HG02642 (cell line): ENCODE results near the gene TSPAN32.
"Not testable (repeated sequence)": the region's sequence is repeated elsewhere in the genome, so short reads cannot be mapped to it uniquely, and the experiment has no call there.

Experiments
- ATAC-seq: cut with Tn5 transposase; IDR thresholded peaks from one replicate; pipeline ENCODE4 v1.9.1; 2021; ENCODE audit warnings: mild to moderate bottlenecking; ENCODE audit not compliant: unreplicated experiment, poor library complexity

Gene TSPAN32

DNA sequence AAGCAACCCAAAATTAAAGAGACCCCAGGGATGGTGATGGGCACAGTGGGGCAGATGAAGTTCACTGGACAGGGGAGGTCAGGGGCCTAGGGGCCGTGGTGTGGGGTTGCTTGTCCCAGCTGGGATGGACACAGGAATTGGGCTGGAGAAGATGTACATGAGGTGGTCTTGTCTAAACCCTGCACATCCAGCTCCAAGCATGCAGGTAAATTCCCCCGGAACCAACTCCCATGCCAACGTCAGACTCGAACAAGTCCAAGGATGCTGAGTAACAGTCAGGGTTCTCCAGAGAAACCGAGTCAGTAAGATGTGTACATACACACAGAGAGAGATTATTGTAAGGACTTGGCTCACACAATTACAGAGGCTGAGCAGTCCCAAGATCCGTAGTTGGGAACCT, 28.9 kb downstream of the TSPAN32 start:
- no peak for ATAC-seq

DNA sequence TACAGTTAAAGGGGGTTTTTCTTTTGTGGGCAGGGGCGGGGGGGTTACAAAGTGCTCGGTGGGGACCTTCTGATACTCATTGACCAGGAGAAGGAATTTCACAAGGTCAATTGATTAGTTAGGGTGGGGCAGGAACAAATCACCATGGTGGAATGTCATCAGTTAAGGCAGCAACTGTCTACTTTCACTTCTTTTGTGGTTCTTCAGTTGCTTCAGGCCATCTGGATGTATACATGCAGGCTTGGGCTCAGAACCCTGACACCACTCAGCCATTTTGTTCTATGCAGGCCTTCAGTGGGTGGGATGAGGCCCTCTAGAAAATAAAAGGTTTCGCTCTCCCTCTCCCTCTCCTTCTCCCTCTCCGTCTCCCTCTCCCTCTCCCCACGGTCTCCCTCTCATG, 29.6 kb downstream of the TSPAN32 start:
- ATAC-seq, result no peak

DNA sequence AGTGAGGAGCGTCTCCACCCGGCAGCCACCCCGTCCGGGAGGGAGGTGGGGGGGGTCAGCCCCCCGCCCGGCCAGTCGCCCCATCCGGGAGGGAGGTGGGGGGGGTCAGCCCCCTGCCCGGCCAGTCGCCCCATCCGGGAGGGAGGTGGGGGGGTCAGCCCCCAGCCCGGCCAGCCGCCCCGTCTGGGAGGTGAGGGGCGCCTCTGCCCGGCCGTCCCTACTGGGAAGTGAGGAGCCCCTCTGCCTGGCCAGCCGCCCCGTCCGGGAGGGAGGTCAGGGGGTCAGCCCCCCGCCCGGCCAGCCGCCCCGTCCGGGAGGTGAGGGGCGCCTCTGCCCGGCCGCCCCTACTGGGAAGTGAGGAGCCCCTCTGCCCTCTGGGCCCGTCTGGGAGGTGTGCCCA, 30.8 kb downstream of the TSPAN32 start:
- not testable (repeated sequence) for ATAC-seq

DNA sequence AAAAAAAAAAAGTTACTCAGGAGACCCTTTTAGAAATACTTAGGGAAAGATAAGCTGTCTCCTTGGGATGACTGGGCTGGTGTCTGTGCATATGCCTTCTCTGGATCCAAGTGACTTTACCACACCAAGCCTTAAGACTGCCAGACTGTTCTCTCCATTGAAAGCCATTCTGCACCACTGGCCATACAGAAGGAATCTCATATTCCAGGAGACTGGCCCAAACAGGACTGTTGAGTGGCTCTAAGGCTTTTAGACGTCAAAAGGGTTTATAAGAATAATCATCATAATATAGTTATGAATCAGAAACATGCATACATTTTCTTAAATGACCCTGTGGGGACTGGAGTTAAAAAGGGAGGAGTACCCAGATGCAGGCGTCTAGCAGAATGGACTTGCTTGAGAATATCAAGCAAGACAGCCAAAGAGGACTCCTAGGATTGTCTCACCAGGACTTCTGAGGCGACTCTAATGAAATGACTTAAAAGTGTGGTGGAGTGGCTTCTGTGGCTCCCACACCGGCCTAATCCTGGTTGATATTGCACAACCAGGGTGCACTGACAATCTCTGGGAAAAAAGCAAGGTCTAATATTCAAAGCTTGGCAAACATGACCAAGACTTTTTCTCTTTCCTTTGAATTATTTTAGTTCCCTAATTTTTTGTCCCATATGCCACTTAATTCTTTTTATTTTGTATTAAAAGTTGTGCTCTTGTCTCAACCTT, 31.8 kb downstream of the TSPAN32 start:
- not testable (repeated sequence) for ATAC-seq

DNA sequence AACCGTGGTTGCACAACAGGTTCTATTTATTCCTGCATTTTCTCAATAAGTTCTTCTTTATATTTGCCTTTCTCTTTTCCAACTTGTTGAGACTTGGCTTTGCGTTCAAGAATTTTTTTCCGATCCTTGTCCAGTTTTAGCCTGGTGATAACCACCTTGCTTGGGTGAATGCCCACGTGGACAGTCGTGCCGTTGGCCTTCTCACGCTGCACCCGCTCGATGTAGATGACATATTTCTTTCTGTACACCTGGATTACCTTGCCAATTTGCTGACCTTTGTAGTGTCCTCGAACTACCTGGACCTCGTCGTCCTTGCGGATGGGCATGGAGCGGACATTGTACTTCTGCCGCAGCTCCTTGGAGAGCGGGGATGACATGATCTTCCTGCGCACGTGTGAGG, 33.5 kb downstream of the TSPAN32 start:
- ATAC-seq, result not testable (repeated sequence)

DNA sequence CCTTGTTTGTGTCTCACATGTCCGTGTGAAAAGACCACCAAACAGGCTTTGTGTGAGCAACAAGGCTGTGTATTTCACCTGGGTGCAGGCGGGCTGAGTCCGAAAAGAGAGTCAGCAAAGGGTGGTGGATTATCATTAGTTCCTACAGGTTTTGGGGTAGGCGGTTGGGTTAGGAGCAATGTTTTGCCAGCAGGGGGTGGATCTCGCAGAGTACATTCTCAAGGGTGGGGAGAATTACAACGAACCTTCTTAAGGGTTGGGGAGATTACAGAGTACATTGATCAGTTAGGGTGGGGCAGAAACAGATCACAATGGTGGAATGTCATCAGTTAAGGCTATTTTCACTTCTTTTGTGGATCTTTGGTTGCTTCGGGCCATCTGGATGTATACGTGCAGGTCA, 36.9 kb downstream of the TSPAN32 start:
- not testable (repeated sequence) for ATAC-seq

DNA sequence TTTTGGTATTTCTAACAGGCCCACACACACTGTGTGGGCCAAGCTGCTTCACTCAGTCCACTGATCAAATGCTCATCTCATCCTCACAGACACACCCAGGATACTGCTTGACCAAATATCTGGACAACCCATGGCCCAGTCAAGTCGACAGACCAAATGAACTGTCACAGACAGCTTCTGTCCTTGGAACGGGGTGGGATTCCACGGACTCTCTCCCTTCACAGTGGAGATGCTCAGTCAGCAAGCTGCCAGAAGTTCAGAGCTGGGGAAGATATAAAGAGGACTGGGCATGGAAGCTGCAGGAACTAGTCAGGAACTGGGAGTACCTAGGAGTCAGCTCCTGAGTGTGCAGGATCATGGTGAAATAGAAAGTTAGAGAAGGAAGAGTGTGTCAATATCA, 40.7 kb downstream of the TSPAN32 start:
- no peak for ATAC-seq

DNA sequence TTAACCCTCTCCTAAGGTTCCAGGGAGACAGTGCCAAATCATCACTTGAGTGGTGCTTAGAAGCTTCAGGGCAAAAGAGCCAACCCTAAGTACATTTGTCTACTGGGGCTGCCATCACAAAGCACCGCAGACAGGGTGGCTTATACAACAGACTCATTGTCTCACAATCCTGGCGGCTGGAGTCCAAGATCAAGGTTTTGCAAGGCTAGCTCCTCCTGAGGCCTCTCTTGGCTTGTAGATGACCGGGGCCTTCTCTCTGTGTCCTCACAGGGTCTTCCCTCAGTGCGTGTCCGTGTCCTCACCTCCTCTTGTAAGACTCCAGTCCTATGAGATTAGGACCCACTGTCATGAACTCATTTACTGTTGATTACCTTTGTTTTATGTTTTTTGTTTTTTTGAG, 41.2 kb downstream of the TSPAN32 start:
- no peak for ATAC-seq

DNA sequence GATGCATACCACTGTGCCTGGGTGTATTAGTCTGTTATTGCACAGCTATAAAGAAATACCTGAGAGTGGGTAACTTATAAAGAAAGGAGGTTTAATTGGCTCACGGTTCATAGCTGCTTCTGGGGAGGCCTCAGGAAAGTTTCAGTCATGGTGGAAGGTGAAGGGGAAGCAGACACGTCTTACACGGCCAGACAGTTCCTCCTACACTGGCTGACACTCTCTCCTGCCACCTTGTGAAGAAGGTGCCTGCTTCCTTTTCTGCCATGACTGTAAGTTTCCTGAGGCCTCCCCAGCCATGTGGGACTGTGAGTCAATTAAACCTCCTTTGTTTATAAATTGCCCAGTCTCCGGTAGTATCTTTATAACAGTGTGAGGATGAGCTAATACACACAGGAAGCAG, 41.7 kb downstream of the TSPAN32 start:
- no peak for ATAC-seq

DNA sequence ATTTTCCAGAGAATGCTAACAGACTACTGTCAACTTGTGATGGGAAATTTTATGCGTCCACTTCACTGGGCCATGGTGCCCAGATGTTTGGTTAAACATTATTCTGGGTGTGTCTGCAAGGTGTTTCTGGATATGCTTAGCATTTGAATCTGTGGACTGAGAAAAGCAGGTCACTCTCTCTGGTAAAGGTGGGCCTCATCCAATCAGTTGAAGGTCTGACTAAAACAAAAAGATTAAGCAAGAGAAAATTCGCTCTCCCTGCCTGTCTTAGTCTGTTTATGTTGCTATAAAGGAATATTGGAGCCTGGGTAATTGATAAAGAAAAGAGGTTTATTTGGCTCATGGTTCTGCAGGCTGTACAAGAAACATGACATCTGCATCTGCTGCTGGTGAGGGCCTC, 43.2 kb downstream of the TSPAN32 start:
- ATAC-seq, result no peak

DNA sequence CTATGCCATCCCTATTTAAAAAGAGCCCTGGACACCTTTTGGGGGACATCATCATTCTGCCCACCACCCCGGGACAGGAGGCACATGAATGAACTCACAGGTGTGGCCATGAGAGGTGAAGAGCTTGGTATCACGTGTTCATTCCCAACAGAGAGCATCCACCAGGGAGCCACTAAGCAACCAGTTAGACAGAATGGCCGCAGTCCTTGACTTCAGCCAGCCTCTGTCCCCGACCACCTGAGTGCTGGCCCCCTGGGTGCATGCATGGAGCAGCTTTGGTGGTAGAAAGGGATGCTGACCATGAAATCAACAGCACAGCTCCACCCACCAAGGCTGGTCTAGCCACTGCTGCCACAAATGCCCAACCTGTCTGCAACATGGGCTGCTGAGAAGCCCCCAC, 44.2 kb downstream of the TSPAN32 start:
- ATAC-seq, result no peak

DNA sequence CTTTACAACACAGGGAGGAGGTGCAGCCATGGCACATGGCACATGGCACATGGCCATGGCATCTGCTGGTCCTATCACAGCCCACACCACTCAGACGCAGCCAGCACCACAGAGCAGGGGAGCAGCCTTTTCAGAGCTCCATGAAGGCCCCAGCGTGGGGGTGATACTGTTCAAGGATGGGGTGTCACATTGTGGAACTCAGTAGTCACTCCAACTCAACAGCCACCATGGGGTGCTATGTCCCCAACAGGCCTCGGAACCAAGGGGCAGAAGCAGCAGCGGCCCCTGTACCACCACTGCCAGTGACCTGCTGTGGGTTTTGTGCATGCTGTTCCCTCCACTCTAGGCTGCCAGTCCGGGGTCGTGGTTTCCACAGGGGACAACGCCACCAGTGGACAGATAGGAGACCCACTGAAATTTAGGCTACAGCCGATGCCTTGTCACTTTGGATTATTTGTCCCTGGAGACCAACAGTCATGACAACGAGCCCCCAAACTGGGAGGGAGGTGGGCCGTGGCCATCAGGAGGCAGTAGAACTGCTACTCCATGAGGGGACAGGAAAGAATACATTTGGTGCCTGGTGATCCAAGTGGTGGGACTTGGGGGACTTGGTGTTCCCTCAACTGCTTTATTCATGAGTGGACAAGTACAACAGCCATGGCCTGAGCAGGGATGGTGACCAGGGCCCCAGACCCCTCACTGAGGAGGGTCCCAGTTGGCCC, 44.9 kb downstream of the TSPAN32 start:
- no peak for ATAC-seq

DNA sequence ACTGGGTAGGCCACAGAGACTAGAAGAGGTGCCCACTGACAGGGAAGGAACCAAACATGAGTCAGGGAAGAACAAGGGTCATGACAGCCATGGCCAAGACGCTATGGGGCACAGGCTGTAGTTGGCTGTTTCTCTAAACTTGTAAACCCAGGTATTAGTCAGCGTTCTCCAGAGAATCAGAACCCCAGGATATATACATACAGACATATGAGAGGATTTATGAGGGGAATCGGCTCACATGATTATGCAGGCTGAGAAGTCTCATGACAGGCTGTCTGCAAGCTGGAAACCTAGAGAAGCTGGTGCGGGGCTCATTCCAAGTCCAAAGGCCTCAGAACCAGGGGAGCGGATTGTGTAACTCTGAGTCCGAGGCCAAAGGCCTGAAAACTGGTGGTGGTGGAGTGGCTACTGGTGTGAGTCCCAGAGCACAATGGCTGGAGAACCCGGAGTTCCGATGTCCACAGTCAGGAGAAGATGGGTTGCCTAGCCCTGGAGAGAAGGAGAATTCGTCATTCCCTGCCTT, 45.6 kb downstream of the TSPAN32 start:
- no peak for ATAC-seq

DNA sequence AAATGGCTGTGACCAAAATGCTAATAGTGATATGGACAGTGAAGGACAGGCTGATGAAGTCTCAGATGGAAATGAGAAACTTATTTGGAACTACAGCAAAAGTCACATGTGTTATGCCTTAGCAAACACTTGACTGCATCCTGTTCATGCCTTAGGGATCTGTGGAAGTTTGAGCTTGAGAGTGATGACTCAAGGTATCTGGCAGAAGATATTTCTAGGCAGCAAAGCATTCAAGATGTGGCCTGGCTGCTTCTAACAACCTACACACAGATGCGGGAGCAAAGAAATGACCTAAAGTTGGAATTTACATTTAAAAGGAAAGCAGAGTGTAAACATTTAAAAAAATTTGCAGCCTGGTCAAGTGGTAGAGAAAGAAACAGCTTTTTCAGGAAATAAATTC, 47.2 kb downstream of the TSPAN32 start:
- no peak for ATAC-seq

DNA sequence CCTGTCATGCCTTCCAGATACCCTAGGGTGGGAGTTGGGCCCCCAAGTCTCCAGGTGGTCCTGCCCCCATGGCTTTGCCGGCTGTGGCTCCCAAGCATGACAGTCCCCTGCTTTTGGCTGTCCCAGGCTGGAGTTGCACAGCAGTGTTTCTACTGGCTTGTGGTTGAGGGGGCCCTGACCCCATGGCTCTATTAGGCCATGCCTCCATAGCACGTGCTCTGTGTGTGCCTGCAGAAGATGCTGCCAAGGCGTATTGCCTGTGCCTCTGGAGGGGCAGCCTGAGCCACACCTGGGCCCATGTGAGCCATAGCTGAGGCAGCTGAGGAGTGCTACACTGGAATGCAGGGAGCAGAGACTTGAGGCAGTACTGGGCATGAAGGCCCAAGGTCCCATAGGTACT, 49.9 kb downstream of the TSPAN32 start:
- ATAC-seq, result no peak

DNA sequence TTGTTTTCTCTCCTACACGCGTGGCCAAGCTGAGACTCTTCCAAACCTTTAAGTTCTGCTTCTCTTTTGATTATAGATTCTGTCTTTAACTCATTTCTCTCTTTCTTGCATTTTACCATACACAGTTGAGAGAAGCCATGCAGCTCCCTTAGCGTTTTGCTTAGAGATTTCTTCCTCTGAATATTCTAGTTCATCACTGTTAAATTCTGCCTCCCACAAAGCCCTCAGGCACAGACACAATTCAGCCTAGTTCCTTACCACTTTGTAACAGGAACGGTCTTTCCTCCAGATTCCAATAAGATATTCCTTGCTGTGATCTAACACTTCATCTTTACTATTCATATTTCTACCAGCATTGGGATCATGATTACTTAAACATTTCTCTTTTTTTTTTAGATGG, 50.6 kb downstream of the TSPAN32 start:
- ATAC-seq, result no peak

DNA sequence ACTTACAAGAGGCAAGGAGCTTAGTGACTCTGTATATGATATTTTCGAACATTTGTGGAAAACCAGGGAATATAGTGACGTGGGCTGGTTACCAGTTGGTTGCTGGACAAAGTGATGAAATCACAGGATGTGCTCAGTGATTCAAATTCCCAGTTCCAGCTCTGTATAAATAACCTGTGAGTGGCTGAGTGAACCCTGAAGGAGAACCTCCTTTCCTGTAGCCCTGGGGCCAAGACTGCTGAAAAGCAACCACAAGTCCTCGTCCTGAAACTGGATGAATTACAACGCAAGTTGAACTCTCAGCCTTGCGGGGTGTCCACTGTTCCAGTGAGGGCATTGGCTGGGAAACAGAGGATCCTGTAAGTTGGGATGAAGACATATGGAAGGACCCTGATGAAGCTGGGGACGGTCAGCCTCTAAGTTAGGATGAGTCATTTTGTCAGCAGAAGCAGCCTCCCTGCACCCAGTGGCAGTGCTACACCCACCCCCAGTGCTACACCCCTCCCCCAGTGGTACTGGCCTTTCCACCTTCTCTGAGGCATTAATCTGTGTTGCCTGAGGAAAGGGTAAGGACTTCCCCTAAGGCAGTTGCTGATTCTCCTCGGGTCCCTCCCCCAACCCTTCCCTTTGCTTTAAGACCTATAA, 53.3 kb downstream of the TSPAN32 start:
- no peak for ATAC-seq

DNA sequence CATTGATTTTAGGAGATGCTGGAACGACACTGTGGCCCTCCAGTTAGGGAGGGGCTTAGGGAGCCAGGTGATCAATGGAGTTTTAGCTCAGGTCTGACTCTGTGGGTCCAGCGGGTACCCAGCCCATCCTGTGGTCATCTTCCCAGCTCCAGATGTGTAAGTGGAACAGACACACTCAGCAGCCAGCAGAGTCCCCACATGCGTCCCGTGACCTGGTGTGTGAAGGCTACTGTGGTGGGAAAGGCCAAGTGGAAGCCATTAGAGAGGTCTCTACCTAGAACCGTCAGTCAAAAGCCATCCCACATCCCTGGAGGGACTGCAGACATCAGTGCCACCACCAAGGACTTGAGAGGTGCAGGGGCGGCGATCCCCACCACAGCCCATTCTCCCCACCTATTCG, 55.4 kb downstream of the TSPAN32 start:
- ATAC-seq, result no peak

DNA sequence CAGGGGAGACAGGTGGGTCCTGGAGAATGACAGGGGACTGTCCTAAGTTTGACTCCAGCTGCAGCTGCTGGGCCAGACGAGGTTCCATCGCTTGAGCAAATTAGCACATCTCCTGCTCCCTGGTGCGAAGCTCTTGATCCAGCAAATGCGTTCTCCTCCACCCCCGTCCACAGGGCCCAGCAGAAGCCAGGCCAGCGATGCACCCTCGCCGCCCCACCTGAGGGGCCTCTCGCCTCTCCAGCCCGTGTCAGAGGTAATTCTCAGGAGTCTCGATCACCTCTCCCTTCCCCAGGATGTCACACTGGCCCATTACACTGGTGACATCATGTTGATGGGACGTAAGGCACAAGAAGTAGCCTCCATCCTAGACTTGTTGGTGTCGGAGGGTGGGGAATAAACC, 55.8 kb downstream of the TSPAN32 start:
- ATAC-seq, result not testable (repeated sequence)

DNA sequence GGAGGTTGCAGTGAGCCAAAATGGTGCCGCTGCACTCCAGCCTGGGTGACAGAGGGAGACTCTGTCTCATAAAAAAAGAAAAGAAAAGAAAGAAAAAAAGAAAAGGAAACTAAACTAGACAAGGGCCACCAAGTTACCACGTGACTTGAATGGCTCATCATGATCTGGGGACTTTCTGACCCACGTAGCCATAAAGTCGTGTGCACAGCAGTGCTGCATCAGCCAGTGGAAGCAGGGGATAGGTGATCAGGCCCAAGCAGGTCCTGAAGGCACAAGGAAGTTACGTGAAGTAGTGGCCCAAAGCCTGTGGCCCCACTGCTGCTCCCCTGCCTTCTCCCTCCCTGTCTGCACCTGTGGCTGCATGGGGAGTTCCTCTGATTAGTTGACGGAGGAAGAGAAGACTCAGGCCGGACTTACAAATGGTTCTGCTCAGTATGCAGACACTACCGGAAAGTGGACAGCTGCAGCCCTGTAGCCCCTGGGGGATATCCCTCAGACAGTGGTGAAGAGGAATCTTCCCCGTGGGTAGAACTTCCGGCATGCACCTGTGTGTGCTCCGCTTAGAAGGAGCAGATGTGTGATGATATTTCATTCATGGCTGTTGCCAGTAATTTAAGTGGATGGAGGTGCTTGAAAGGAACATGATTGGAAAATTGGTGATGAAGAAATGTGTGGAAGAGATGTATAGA, 57.1 kb downstream of the TSPAN32 start:
- ATAC-seq, result no peak

DNA sequence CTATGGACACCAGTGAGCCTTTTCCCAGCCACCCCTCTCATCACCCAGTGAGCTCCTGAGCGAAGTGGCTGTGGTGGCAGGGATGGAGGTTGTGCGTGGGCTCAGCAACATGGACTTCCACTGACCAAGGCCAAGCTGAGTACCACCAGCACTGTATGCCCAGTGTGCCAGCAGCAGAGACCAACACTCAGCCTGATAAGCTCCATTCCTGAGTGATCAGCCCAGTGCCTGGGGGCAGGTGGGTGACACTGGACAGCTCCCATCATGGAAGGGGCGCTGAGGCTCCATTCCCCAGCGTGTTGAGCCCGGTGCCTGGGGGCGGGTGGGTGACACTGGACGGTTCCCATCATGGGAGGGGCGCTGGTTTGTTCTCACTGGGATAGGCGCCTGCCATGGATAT, 57.7 kb downstream of the TSPAN32 start:
- no peak for ATAC-seq
